Esophagus squamous epithelium (tissue), 4 donors: Measurements from ENCODE around the gene RNF112.

Experiments
- CTCF ChIP-seq, 6 experiments: fragments of 450-650 bp in 4 of 6; fragments of 200-600 bp in 2 of 6; sonication (generic) in 2 of 6; IDR thresholded peaks; one replicate each; pipeline ENCODE4 v1.5.1; 2016 to 2019; ENCODE audit warnings: antibody characterized with exemption in 6 of 6, mild to moderate bottlenecking in 4 of 6, moderate library complexity in 4 of 6
- POLR2A ChIP-seq, 4 donors: fragments of 450-650 bp; IDR thresholded peaks; one replicate each; pipeline ENCODE4 v1.6.1; 2017; ENCODE audit warnings: antibody characterized with exemption in 4 of 4, mild to moderate bottlenecking in 4 of 4, moderate library complexity in 3 of 4

- TF ChIP-seq POLR2A (IDR thresholded peaks at IDR 0.05) = peak in 1 of 4 donors; percentile 34
- TF ChIP-seq CTCF (IDR thresholded peaks at IDR 0.05) = no peak
Measured at GRCh38 chr17:19386051-19386929, 24.7 kb upstream of the RNF112 start.
